H9 (cell line): ENCODE results near the gene KCNJ15. TPM values are rescaled to one million over a fixed set of nuclear protein-coding genes. Genes with fewer than 3 reads are reported as not detected.
A peak's percentile ranks its signal among the peaks of the same experiment; 100 is the strongest.

Source experiments
- DNase-seq: peaks from one replicate; pipeline ENCODE4 v3.0.0-alpha.2; 2017
- H2AFZ ChIP-seq: one replicate; pipeline ENCODE4 v1.6.1; 2013; ENCODE audit warnings: mild to moderate bottlenecking, low read length, control low read depth, moderate library complexity
- H2AK5ac ChIP-seq: 2 replicates; pipeline ENCODE4 v1.6.1; 2013; ENCODE audit warnings: low read length, control low read depth, mixed read lengths; ENCODE audit not compliant: insufficient read length
- H2BK120ac ChIP-seq: one replicate; pipeline ENCODE4 v1.6.1; 2013; ENCODE audit warnings: low read depth, mild to moderate bottlenecking, low read length, control low read depth, inconsistent platforms; ENCODE audit not compliant: poor library complexity, severe bottlenecking
- H2BK12ac ChIP-seq: 2 replicates; pipeline ENCODE4 v1.6.1; 2013; ENCODE audit warnings: low read length, control low read depth, mixed read lengths, low read depth; ENCODE audit not compliant: insufficient read length
- H2BK15ac ChIP-seq: 2 replicates; pipeline ENCODE4 v1.6.1; 2013; ENCODE audit warnings: low read depth, low read length, control low read depth
- H2BK20ac ChIP-seq: one replicate; pipeline ENCODE4 v1.6.1; 2013; ENCODE audit warnings: low read depth, mild to moderate bottlenecking, low read length, control low read depth, inconsistent platforms; ENCODE audit not compliant: poor library complexity, severe bottlenecking
- H2BK5ac ChIP-seq: 2 replicates; pipeline ENCODE4 v1.6.1; 2013; ENCODE audit warnings: low read length, control low read depth, mixed read lengths; ENCODE audit not compliant: insufficient read length
- H3K14ac ChIP-seq: 2 replicates; pipeline ENCODE4 v1.6.1; 2013; ENCODE audit warnings: low read length, control low read depth; ENCODE audit not compliant: insufficient read depth
- H3K18ac ChIP-seq: 2 replicates; pipeline ENCODE4 v1.6.1; 2013; ENCODE audit warnings: low read depth, mild to moderate bottlenecking, mixed read lengths, low read length, control low read depth; ENCODE audit not compliant: insufficient read length
- H3K23ac ChIP-seq: 2 replicates; pipeline ENCODE4 v1.6.1; 2013; ENCODE audit warnings: low read length, control low read depth, mixed read lengths, low read depth; ENCODE audit not compliant: insufficient read length
- H3K23me2 ChIP-seq: 2 replicates; pipeline ENCODE4 v1.6.1; 2013; ENCODE audit warnings: low read depth, mild to moderate bottlenecking, mixed read lengths, low read length, control low read depth; ENCODE audit not compliant: insufficient read length, poor library complexity, severe bottlenecking
- H3K27ac ChIP-seq: 2 replicates; pipeline ENCODE4 v1.5.1; 2013; ENCODE audit warnings: low read length, control low read depth, mixed read lengths, low read depth; ENCODE audit not compliant: insufficient read length
- H3K27me3 ChIP-seq: 2 replicates; pipeline ENCODE4 v1.6.1; 2013; ENCODE audit warnings: low read length, control low read depth, inconsistent platforms; ENCODE audit not compliant: insufficient read depth
- H3K4ac ChIP-seq: 2 replicates; pipeline ENCODE4 v1.6.1; 2013; ENCODE audit warnings: low read depth, mild to moderate bottlenecking, control low read depth, inconsistent platforms, low read length, moderate library complexity
- H3K4me1 ChIP-seq: 2 replicates; pipeline ENCODE4 v1.6.1; 2013; ENCODE audit warnings: low read length, control low read depth, inconsistent platforms; ENCODE audit not compliant: insufficient read depth
- H3K4me2 ChIP-seq: 2 replicates; pipeline ENCODE4 v1.6.1; 2013; ENCODE audit warnings: low read length, control low read depth, mixed read lengths; ENCODE audit not compliant: insufficient read length, insufficient read depth
- H3K56ac ChIP-seq: 2 replicates; pipeline ENCODE4 v1.6.1; 2013; ENCODE audit warnings: low read depth, mild to moderate bottlenecking, mixed read lengths, low read length, control low read depth; ENCODE audit not compliant: insufficient read length
- H3K79me1 ChIP-seq: 2 replicates; pipeline ENCODE4 v1.6.1; 2013; ENCODE audit warnings: low read depth, mild to moderate bottlenecking, moderate library complexity, low read length, control low read depth, inconsistent platforms; ENCODE audit not compliant: insufficient read depth, poor library complexity, severe bottlenecking
- H3K79me2 ChIP-seq: 2 replicates; pipeline ENCODE4 v1.6.1; 2013; ENCODE audit warnings: low read length, control low read depth, inconsistent platforms; ENCODE audit not compliant: insufficient read depth
- H3K9ac ChIP-seq: 2 replicates; pipeline ENCODE4 v1.6.1; 2013; ENCODE audit warnings: low read length, control low read depth, mixed read lengths; ENCODE audit not compliant: insufficient read length; ENCODE audit errors: extremely low read depth
- H3K9me3 ChIP-seq: one replicate; pipeline ENCODE4 v1.6.1; 2013; ENCODE audit warnings: low read depth, low read length, inconsistent platforms; ENCODE audit not compliant: control insufficient read depth
- H3T11ph ChIP-seq: one replicate; pipeline ENCODE4 v1.6.1; 2013; ENCODE audit warnings: mild to moderate bottlenecking, low read length, control low read depth, inconsistent platforms
- H4K20me1 ChIP-seq: one replicate; pipeline ENCODE4 v1.6.1; 2013; ENCODE audit not compliant: control insufficient read depth, insufficient read length, insufficient read depth
- H4K5ac ChIP-seq: 2 replicates; pipeline ENCODE4 v1.6.1; 2013; ENCODE audit warnings: low read depth, mild to moderate bottlenecking, mixed read lengths, low read length, control low read depth; ENCODE audit not compliant: insufficient read length
- H4K8ac ChIP-seq: replicated peaks from 2 replicates; pipeline ENCODE4 v1.6.1; 2013; ENCODE audit warnings: low read length, control low read depth, mixed read lengths, low read depth; ENCODE audit not compliant: insufficient read length
- H4K91ac ChIP-seq: 2 replicates; pipeline ENCODE4 v1.6.1; 2013; ENCODE audit warnings: low read depth, mild to moderate bottlenecking, moderate library complexity, mixed read lengths, low read length, control low read depth; ENCODE audit not compliant: insufficient read length
- H3K27ac Mint-ChIP-seq, 3 experiments: 2 replicates in 2 of 3; 3 replicates in 1 of 3; pipeline ENCODE4 v1.8.0; 2020 to 2021; ENCODE audit warnings: mixed read lengths in 3 of 3, mild to moderate bottlenecking in 1 of 3, moderate library complexity in 1 of 3
- H3K27me3 Mint-ChIP-seq: 2 replicates; pipeline ENCODE4 v1.8.0; 2021; ENCODE audit warnings: low read depth, mild to moderate bottlenecking, moderate library complexity, mixed read lengths
- H3K36me3 Mint-ChIP-seq, 3 experiments: 2 replicates in 2 of 3; 3 replicates in 1 of 3; pipeline ENCODE4 v1.8.0; 2020 to 2021; ENCODE audit warnings: low read depth in 3 of 3, mixed read lengths in 3 of 3; ENCODE audit not compliant: insufficient read depth in 1 of 3
- H3K4me1 Mint-ChIP-seq, 2 experiments: 2 replicates each; pipeline ENCODE4 v1.8.0; 2020; ENCODE audit warnings: mixed read lengths in 2 of 2
- H3K4me3 Mint-ChIP-seq, 2 experiments: 2 replicates in 1 of 2; 3 replicates in 1 of 2; pipeline ENCODE4 v1.8.0; 2020 to 2021; ENCODE audit warnings: mild to moderate bottlenecking in 2 of 2, mixed read lengths in 2 of 2, moderate library complexity in 1 of 2
- H3K9me3 Mint-ChIP-seq, 2 experiments: 2 replicates in 1 of 2; 3 replicates in 1 of 2; pipeline ENCODE4 v1.8.0; 2020; ENCODE audit warnings: mild to moderate bottlenecking in 2 of 2, mixed read lengths in 2 of 2, moderate library complexity in 1 of 2
- CTCF ChIP-seq: fragments of 200-600 bp; sonication (generic); conservative IDR thresholded peaks from 3 replicates; pipeline ENCODE4 v1.8.0; 2021; ENCODE audit warnings: antibody characterized with exemption, mild to moderate bottlenecking
- WGBS: extraction: QIAGEN DNeasy Blood & Tissue Kit; methylation state at CpG from one replicate; pipeline ENCODE4 v1.1.7; 2013; ENCODE audit warnings: missing lambda C conversion rate, low lambda C conversion rate, mixed read lengths; ENCODE audit not compliant: insufficient read length; ENCODE audit errors: extremely low coverage; 5-methylcytosine and 5-hydroxymethylcytosine counted together
- total RNA-seq: library from RNA; stranded (reverse); gene quantifications from 2 replicates; pipeline ENCODE4 v1.2.1, GENCODE V29; 2021

KCNJ15 gene
- total RNA-seq, 1 experiment from 2014 or later = not detected

DNA sequence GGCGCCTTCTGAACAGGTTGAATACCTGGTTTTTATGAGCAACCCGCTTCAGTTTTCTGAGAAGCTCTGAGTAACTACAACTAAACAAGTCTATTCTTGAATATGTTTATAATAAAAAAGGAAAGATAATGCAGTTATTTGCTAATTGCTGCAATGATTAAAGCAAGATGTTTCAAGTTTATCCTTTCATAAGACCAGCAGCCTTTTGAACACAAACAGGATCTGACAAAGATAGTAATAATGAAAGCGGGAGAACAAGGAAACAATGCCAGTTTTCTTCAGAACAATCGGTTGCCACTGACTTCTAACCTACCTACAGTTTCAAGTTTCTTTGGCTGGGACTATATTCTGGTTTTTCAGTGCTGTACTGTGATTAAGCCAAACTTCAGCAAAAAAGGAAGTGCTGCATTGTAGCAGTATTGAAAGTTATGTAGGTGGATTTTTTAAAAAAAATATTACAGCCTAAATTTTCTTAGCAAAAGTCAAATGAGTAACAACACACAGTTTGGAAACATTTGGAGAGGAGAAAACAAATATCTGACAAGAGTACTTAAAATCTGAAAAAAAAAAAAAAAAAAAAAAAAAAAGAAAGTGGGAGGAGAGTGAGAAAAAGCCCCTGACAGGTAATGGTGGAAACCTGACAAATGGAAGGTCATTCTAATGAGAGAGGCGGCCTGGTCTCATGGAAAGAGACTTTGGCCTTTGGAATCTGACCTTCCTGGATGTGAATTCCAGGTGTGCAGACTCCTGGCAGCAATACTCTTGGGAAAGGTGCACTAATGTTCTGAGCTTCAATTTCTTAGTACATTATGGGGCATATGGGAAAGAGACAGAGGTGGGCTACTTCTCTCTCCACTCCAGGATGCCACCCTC lies 11.4 kb downstream of the KCNJ15 start:
- H3K79me1 ChIP-seq = no peaks in the 10 kb centered on the region
- WGBS = no CpG with 5 or more reads among the region's 5 CpGs
- H2BK12ac ChIP-seq = no peak overlapping the region
- H3K23me2 ChIP-seq = no peaks in the 10 kb centered on the region
- Mint-ChIP-seq H3K27ac (no peak overlapping the region; a peak in 1 of 7 replicates), H3K36me3 (no peaks in the 10 kb centered on the region; a peak in 1 of 7 replicates), H3K4me1 (peaks cover 15 to 16% of the 10 kb centered on the region in 2 experiments), H3K27me3 (no peaks in the 10 kb centered on the region; the same call in 1 of the 2 replicates), H3K9me3 (no peaks in the 10 kb centered on the region; a peak in 1 of 5 replicates), H3K4me3 (no peak overlapping the region)
- no peaks in the 10 kb centered on the region for H4K20me1 ChIP-seq
- H2BK15ac ChIP-seq = no peak overlapping the region
- H2BK5ac ChIP-seq = no peak overlapping the region
- no peaks in the 10 kb centered on the region for H3K79me2 ChIP-seq
- TF ChIP-seq CTCF = no peak
- H3K18ac ChIP-seq = no peak overlapping the region
- H3K4ac ChIP-seq = no peak overlapping the region
- no peaks in the 10 kb centered on the region for H3K9me3 ChIP-seq
- no peak overlapping the region for H2AK5ac ChIP-seq
- no peak overlapping the region for H2AFZ ChIP-seq
- no peak overlapping the region for H4K91ac ChIP-seq
- H3K27ac ChIP-seq = no peak overlapping the region
- no peak overlapping the region for H4K5ac ChIP-seq
- no peak overlapping the region for H3K56ac ChIP-seq
- H3T11ph ChIP-seq = no peak overlapping the region
- no peak overlapping the region for H2BK20ac ChIP-seq
- H3K23ac ChIP-seq = no peak overlapping the region
- no peaks in the 10 kb centered on the region for H3K4me1 ChIP-seq
- no peak overlapping the region for H2BK120ac ChIP-seq
- no peak overlapping the region for H4K8ac ChIP-seq
- 0 out of 2 replicates have a peak overlapping the region, but pooled peaks have one; percentile 66 for H3K14ac ChIP-seq
- DNase-seq = no peak
- no peak overlapping the region for H3K9ac ChIP-seq
- H3K27me3 ChIP-seq = no peaks in the 10 kb centered on the region
- H3K4me2 ChIP-seq = no peak overlapping the region
